ENCODE data around the gene SPATA18.
"Not testable (repeated sequence)": the region's sequence is repeated elsewhere in the genome, so short reads cannot be mapped to it uniquely, and the experiment has no call there.

The SPATA18 gene

DNA sequence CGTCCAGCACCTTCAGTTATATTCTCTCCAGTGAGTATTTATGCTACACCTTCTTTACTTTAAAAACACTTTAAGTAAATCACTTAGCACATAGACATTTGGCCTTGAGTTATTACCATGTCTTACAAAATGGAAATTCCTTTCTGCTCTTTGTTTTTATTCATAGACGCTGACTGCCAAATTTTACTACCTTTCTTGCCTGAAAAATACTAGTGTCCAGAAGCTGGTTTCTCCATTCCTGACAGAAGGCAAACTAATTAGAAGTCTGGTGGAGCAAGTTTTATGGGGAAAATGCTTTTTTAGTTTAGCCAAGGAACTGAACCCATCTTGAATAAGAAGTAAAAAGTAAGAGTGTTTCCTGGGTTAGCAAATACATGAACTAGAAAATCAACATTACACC, 65.5 kb downstream of the SPATA18 start:
- TF ChIP-seq EZH2phosphoT487 (conservative IDR thresholded peaks at IDR 0.05; ENCODE audit: low read length): no peak
- Histone ChIP-seq H3K9me2 (replicated peaks; ENCODE audit: insufficient read depth, low read length) (no peaks in the 10 kb centered on the region), H3K4me2 (ENCODE audit: low read depth, low read length, poor library complexity, severe bottlenecking) (no peak overlapping the region), H3K27ac (ENCODE audit: low read depth, low read length) (no peak overlapping the region), H3K9me3 (ENCODE audit: insufficient read depth, low read length) (no peaks in the 10 kb centered on the region), H4K20me1 (ENCODE audit: low read depth, low read length) (no peaks in the 10 kb centered on the region), H2AFZ (ENCODE audit: low read depth, low read length, severe bottlenecking) (no peak overlapping the region), H3K9ac (ENCODE audit: low read length) (no peak overlapping the region), H3K36me3 (ENCODE audit: low read length) (no peaks in the 10 kb centered on the region), H3K79me2 (ENCODE audit: insufficient read depth, low read length) (no peaks in the 10 kb centered on the region), H3F3A (ENCODE audit: insufficient read depth) (no peaks in the 10 kb centered on the region), H3K4me3 (ENCODE audit: insufficient read depth, low read length, poor library complexity, severe bottlenecking) (no peak overlapping the region), H3K27me3 (ENCODE audit: low read length) (no peaks in the 10 kb centered on the region)

DNA sequence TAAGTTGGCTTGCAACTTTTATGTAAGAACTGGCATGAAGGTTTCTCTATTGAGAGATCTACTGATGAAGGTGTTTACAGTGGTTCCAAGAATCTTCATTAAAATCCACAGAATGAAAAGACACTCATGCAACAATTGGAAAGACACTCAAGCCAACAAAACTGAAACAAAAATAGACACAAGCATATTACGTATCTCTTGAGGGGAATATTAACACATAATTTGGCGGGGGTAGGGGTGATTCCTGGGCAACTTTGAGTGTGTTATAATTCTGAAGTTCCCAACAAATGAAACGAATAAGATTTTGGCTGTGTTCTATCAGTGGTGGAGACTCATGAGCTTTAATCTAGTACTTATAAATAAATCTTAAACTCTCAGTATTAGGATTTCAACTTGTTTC, 75.1 kb downstream of the SPATA18 start:
- H2AFZ ChIP-seq (ENCODE audit: low read depth, low read length, severe bottlenecking): no peak overlapping the region
- H3K9me3 ChIP-seq (ENCODE audit: insufficient read depth, low read length): no peaks in the 10 kb centered on the region
- H4K20me1 ChIP-seq (ENCODE audit: low read depth, low read length): no peaks in the 10 kb centered on the region
- TF ChIP-seq, protein P1, sequence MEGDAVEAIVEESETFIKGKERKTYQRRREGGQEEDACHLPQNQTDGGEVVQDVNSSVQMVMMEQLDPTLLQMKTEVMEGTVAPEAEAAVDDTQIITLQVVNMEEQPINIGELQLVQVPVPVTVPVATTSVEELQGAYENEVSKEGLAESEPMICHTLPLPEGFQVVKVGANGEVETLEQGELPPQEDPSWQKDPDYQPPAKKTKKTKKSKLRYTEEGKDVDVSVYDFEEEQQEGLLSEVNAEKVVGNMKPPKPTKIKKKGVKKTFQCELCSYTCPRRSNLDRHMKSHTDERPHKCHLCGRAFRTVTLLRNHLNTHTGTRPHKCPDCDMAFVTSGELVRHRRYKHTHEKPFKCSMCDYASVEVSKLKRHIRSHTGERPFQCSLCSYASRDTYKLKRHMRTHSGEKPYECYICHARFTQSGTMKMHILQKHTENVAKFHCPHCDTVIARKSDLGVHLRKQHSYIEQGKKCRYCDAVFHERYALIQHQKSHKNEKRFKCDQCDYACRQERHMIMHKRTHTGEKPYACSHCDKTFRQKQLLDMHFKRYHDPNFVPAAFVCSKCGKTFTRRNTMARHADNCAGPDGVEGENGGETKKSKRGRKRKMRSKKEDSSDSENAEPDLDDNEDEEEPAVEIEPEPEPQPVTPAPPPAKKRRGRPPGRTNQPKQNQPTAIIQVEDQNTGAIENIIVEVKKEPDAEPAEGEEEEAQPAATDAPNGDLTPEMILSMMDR (IDR thresholded peaks at IDR 0.05; ENCODE audit: insufficient read depth, low read length, poor library complexity, severe bottlenecking): no peak
- TF ChIP-seq EZH2phosphoT487 (conservative IDR thresholded peaks at IDR 0.05; ENCODE audit: low read length): no peak
- no peak overlapping the region for H3K27ac ChIP-seq (ENCODE audit: low read depth, low read length)
- H3K4me2 ChIP-seq (ENCODE audit: low read depth, low read length, poor library complexity, severe bottlenecking): no peak overlapping the region
- no peaks in the 10 kb centered on the region for H3F3A ChIP-seq (ENCODE audit: insufficient read depth)
- no peak overlapping the region for H3K4me3 ChIP-seq (ENCODE audit: insufficient read depth, low read length, poor library complexity, severe bottlenecking)
- no peaks in the 10 kb centered on the region for H3K36me3 ChIP-seq (ENCODE audit: low read length)
- no peak overlapping the region for H3K9ac ChIP-seq (ENCODE audit: low read length)
- no peaks in the 10 kb centered on the region for H3K79me2 ChIP-seq (ENCODE audit: insufficient read depth, low read length)
- H3K9me2 ChIP-seq (replicated peaks; ENCODE audit: insufficient read depth, low read length): no peaks in the 10 kb centered on the region
- no peaks in the 10 kb centered on the region for H3K27me3 ChIP-seq (ENCODE audit: low read length)

- Histone ChIP-seq H3K9me2 (replicated peaks; ENCODE audit: insufficient read depth, low read length) (no peaks in the 10 kb centered on the region), H4K20me1 (ENCODE audit: low read depth, low read length) (no peaks in the 10 kb centered on the region), H3K27ac (ENCODE audit: low read depth, low read length) (no peak overlapping the region), H3K9me3 (ENCODE audit: insufficient read depth, low read length) (no peaks in the 10 kb centered on the region), H3K9ac (ENCODE audit: low read length) (no peak overlapping the region), H3K36me3 (ENCODE audit: low read length) (no peaks in the 10 kb centered on the region), H3K4me2 (ENCODE audit: low read depth, low read length, poor library complexity, severe bottlenecking) (no peak overlapping the region), H2AFZ (ENCODE audit: low read depth, low read length, severe bottlenecking) (no peak overlapping the region), H3K79me2 (ENCODE audit: insufficient read depth, low read length) (no peaks in the 10 kb centered on the region), H3K27me3 (ENCODE audit: low read length) (no peaks in the 10 kb centered on the region), H3K4me3 (ENCODE audit: insufficient read depth, low read length, poor library complexity, severe bottlenecking) (no peak overlapping the region), H3F3A (ENCODE audit: insufficient read depth) (no peaks in the 10 kb centered on the region)
- TF ChIP-seq, protein P1 (IDR thresholded peaks at IDR 0.05; ENCODE audit: insufficient read depth, low read length, poor library complexity, severe bottlenecking): no peak
- no peak for TF ChIP-seq EZH2phosphoT487 (conservative IDR thresholded peaks at IDR 0.05; ENCODE audit: low read length)
These were observed 75.9 kb downstream of the SPATA18 start for GRCh38 chr4:52126966-52127365.

GRCh38 chr4:52135171-52135570, 84.1 kb downstream of the SPATA18 start:
- Histone ChIP-seq H3K27me3 (ENCODE audit: low read length) (no peaks in the 10 kb centered on the region), H3K9ac (ENCODE audit: low read length) (no peak overlapping the region), H3K36me3 (ENCODE audit: low read length) (no peaks in the 10 kb centered on the region), H3K79me2 (ENCODE audit: insufficient read depth, low read length) (no peaks in the 10 kb centered on the region), H3K4me3 (ENCODE audit: insufficient read depth, low read length, poor library complexity, severe bottlenecking) (no peak overlapping the region), H4K20me1 (ENCODE audit: low read depth, low read length) (no peaks in the 10 kb centered on the region), H2AFZ (ENCODE audit: low read depth, low read length, severe bottlenecking) (no peak overlapping the region), H3K9me3 (ENCODE audit: insufficient read depth, low read length) (no peaks in the 10 kb centered on the region), H3K27ac (ENCODE audit: low read depth, low read length) (no peak overlapping the region), H3K9me2 (replicated peaks; ENCODE audit: insufficient read depth, low read length) (no peaks in the 10 kb centered on the region), H3F3A (ENCODE audit: insufficient read depth) (no peaks in the 10 kb centered on the region), H3K4me2 (ENCODE audit: low read depth, low read length, poor library complexity, severe bottlenecking) (no peak overlapping the region)
- TF ChIP-seq EZH2phosphoT487 (conservative IDR thresholded peaks at IDR 0.05; ENCODE audit: low read length): no peak
- TF ChIP-seq, protein P1 (IDR thresholded peaks at IDR 0.05; ENCODE audit: insufficient read depth, low read length, poor library complexity, severe bottlenecking): no peak

DNA sequence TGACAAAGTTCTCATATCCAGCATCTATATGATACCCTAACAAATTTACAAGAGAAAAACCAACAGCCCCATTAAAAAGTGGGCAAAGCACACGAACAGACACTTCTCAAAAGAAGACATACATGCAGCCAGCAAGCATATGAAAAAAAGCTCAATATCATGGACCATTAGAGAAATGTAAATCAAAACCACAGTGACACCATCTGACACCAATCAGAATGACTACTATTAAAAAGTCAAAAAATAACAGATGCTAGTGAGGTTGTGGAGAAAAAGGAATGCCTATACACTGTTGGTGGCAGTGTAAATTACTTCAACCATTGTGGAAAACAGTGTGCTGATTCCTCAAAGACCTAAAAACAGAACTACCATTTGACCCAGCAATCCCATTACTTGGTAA, 86.0 kb downstream of the SPATA18 start:
- not testable (repeated sequence) for H3K79me2 ChIP-seq (ENCODE audit: insufficient read depth, low read length); H2AFZ ChIP-seq (ENCODE audit: low read depth, low read length, severe bottlenecking)

More for the DNA sequence above, 86.0 kb downstream of the SPATA18 start:
- not testable (repeated sequence) for H3K36me3 ChIP-seq (ENCODE audit: low read length); H3K4me2 ChIP-seq (ENCODE audit: low read depth, low read length, poor library complexity, severe bottlenecking); H3K9ac ChIP-seq (ENCODE audit: low read length); H3F3A ChIP-seq (ENCODE audit: insufficient read depth); H3K27me3 ChIP-seq (ENCODE audit: low read length); H3K27ac ChIP-seq (ENCODE audit: low read depth, low read length); H4K20me1 ChIP-seq (ENCODE audit: low read depth, low read length); H3K9me2 ChIP-seq (replicated peaks; ENCODE audit: insufficient read depth, low read length); H3K9me3 ChIP-seq (ENCODE audit: insufficient read depth, low read length); H3K4me3 ChIP-seq (ENCODE audit: insufficient read depth, low read length, poor library complexity, severe bottlenecking)
